ENCODE results near the gene HSD3B7.

Gene HSD3B7

GRCh38 chr16:30983898-30984610, 953 bp upstream of the HSD3B7 start:
- DNase-seq: no peak

- peak in 1 of 2 experiments; percentile 28 for DNase-seq
These were observed 558 bp downstream of the HSD3B7 start for GRCh38 chr16:30985401-30986128.

GRCh38 chr16:30986129-30986991, 1.4 kb downstream of the HSD3B7 start:
- DNase-seq: no peak

GRCh38 chr16:30987581-30988190, 2.7 kb downstream of the HSD3B7 start:
- no peak for DNase-seq

- no peak for DNase-seq
These were observed 4.6 kb downstream of the HSD3B7 start for GRCh38 chr16:30989469-30990047.

GRCh38 chr16:30990105-30990504, 5.1 kb downstream of the HSD3B7 start:
- no peak for DNase-seq

GRCh38 chr16:30991052-30991451, 6.0 kb downstream of the HSD3B7 start:
- DNase-seq: no peak

- no peak for DNase-seq
These were observed 7.3 kb downstream of the HSD3B7 start for GRCh38 chr16:30992276-30992780.

- no peak for DNase-seq
These were observed 8.2 kb downstream of the HSD3B7 start for GRCh38 chr16:30992931-30993816.

GRCh38 chr16:30995927-30996323, 10.9 kb downstream of the HSD3B7 start:
- no peak for DNase-seq

- DNase-seq: no peak
These were observed 11.4 kb downstream of the HSD3B7 start for GRCh38 chr16:30996324-30996984.

GRCh38 chr16:30996985-30997724, 12.1 kb downstream of the HSD3B7 start:
- no peak for DNase-seq

- DNase-seq: no peak
These were observed 13.0 kb downstream of the HSD3B7 start for GRCh38 chr16:30997725-30998711.

GRCh38 chr16:30998852-30999761, 14.1 kb downstream of the HSD3B7 start:
- peak; percentile 29 to 80 for DNase-seq

- DNase-seq: no peak
These were observed 15.8 kb downstream of the HSD3B7 start for GRCh38 chr16:31000671-31001382.

- DNase-seq: no peak
These were observed 16.7 kb downstream of the HSD3B7 start for GRCh38 chr16:31001507-31002249.
